ENCODE results near the gene TMCO4.

TMCO4 gene

DNA sequence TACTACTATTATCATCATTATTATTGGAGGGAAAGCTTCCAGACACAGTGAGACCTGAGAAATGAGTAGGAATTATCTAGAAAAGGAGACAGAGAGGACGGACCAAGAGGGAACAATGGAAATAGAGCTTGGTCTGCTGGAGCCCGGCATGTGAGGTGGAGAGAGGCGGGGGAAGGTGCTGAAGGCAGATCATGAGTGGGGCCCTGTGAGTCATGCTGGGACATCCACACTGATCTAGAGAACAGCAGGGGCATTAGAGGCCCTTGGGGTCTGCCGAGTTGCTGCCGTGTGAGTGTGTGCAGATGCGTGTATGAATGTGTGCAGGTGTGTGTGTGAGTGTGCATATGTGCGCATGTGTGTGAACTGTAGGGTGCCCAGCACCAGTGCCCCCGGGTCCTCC, 65.7 kb downstream of the TMCO4 start:
- peak; percentile 43 for DNase-seq (ENCODE audit: low read depth)
- no peak overlapping the region for H3K4me3 ChIP-seq (ENCODE audit: low read depth, low read length)
- TF ChIP-seq, protein P1, sequence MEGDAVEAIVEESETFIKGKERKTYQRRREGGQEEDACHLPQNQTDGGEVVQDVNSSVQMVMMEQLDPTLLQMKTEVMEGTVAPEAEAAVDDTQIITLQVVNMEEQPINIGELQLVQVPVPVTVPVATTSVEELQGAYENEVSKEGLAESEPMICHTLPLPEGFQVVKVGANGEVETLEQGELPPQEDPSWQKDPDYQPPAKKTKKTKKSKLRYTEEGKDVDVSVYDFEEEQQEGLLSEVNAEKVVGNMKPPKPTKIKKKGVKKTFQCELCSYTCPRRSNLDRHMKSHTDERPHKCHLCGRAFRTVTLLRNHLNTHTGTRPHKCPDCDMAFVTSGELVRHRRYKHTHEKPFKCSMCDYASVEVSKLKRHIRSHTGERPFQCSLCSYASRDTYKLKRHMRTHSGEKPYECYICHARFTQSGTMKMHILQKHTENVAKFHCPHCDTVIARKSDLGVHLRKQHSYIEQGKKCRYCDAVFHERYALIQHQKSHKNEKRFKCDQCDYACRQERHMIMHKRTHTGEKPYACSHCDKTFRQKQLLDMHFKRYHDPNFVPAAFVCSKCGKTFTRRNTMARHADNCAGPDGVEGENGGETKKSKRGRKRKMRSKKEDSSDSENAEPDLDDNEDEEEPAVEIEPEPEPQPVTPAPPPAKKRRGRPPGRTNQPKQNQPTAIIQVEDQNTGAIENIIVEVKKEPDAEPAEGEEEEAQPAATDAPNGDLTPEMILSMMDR (conservative IDR thresholded peaks at IDR 0.05; ENCODE audit: low read depth, low read length) = no peak

GRCh38 chr1:19733615-19734014, 66.1 kb downstream of the TMCO4 start:
- DNase-seq (ENCODE audit: low read depth) = no peak
- TF ChIP-seq, protein P1 (conservative IDR thresholded peaks at IDR 0.05; ENCODE audit: low read depth, low read length) = no peak
- no peak overlapping the region for H3K4me3 ChIP-seq (ENCODE audit: low read depth, low read length)

DNA sequence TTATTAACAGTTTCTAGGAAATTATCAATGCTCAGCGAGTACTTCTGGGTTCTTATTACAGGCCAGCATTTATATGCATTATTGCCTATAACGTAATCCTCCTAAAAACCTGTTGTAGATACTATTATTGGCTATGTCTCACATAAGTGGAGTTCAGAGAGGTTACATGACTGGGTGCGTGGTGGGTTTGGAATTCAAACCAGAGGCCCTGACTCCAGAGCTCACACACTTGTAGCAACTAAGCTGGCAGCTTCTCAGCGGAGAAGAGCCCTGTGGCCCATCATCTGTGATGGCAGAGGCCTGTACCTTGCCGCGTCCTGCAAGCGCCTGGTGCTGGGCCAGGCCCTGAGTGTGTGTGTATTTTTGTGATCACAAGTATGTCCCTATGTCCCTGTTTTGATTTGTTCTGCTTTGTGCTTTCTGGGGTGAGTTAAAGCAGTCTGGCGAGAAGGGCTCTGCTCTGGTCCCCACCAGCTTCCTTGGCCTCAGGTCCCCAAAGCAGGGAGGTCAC, 68.3 kb downstream of the TMCO4 start:
- DNase-seq (ENCODE audit: low read depth) = no peak
- TF ChIP-seq, protein P1 (conservative IDR thresholded peaks at IDR 0.05; ENCODE audit: low read depth, low read length) = no peak
- no peak overlapping the region for H3K4me3 ChIP-seq (ENCODE audit: low read depth, low read length)

DNA sequence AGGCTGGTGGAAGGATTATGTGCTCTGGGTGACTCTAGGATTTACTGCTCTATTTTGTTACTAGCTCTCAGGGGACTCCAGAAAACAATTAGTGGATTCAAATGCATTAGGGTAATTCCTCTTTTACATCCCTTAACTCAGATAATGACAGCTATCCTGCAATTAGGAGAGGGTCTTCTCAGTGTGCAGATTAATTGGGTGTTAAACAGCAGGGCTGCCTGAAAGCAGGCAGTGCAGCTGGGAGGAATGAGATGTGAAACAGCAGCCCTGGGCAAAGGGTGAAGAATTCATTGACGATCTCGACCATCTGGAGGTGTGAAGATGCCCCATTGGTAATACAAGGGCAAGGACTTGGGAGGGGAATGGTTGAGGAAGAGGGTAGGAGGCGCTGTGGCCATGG, 68.9 kb downstream of the TMCO4 start:
- no peak overlapping the region for H3K4me3 ChIP-seq (ENCODE audit: low read depth, low read length)
- DNase-seq (ENCODE audit: low read depth) = no peak
- TF ChIP-seq, protein P1 (conservative IDR thresholded peaks at IDR 0.05; ENCODE audit: low read depth, low read length) = no peak

GRCh38 chr1:19730232-19730631, 69.5 kb downstream of the TMCO4 start:
- H3K4me3 ChIP-seq (ENCODE audit: low read depth, low read length) = no peak overlapping the region
- DNase-seq (ENCODE audit: low read depth) = no peak
- TF ChIP-seq, protein P1 (conservative IDR thresholded peaks at IDR 0.05; ENCODE audit: low read depth, low read length) = no peak

GRCh38 chr1:19728413-19729145, 71.1 kb downstream of the TMCO4 start:
- DNase-seq (ENCODE audit: low read depth) = no peak
- TF ChIP-seq, protein P1 (conservative IDR thresholded peaks at IDR 0.05; ENCODE audit: low read depth, low read length) = no peak
- H3K4me3 ChIP-seq (ENCODE audit: low read depth, low read length) = no peak overlapping the region

GRCh38 chr1:19725606-19726005, 74.1 kb downstream of the TMCO4 start:
- TF ChIP-seq, protein P1 (conservative IDR thresholded peaks at IDR 0.05; ENCODE audit: low read depth, low read length) = no peak
- H3K4me3 ChIP-seq (ENCODE audit: low read depth, low read length) = no peak overlapping the region
- DNase-seq (ENCODE audit: low read depth) = no peak
